GM23248 (cell line): ENCODE measurements around the gene GATAD2A. TPM values are rescaled to one million over a fixed set of nuclear protein-coding genes. Genes with fewer than 3 reads are reported as not detected.
"Not testable (repeated sequence)": the region's sequence is repeated elsewhere in the genome, so short reads cannot be mapped to it uniquely, and the experiment has no call there.

Experiments used
- DNase-seq: peaks from one replicate; pipeline ENCODE4 v3.0.0-alpha.2; 2015
- H2AFZ ChIP-seq: fragments of 200-600 bp; sonication (generic); 2 replicates; pipeline ENCODE4 v1.6.1; 2016; ENCODE audit warnings: antibody characterized with exemption
- H3F3A ChIP-seq: fragments of 200-600 bp; sonication (generic); 2 replicates; pipeline ENCODE4 v1.6.1; 2016; ENCODE audit warnings: mild to moderate bottlenecking, antibody characterized with exemption, mixed run types; ENCODE audit not compliant: insufficient read depth
- H3K27ac ChIP-seq: fragments of 200-600 bp; sonication (generic); 2 replicates; pipeline ENCODE4 v1.5.1; 2016; ENCODE audit warnings: mild to moderate bottlenecking
- H3K27me3 ChIP-seq: fragments of 200-600 bp; sonication (generic); replicated peaks from 2 replicates; pipeline ENCODE4 v1.6.1; 2016; ENCODE audit warnings: mild to moderate bottlenecking; ENCODE audit not compliant: insufficient read depth
- H3K36me3 ChIP-seq: fragments of 200-600 bp; sonication (generic); 2 replicates; pipeline ENCODE4 v1.6.1; 2016; ENCODE audit warnings: low read depth, mild to moderate bottlenecking
- H3K4me1 ChIP-seq: fragments of 200-600 bp; sonication (generic); 2 replicates; pipeline ENCODE4 v1.6.1; 2016; ENCODE audit warnings: mild to moderate bottlenecking; ENCODE audit not compliant: insufficient read depth
- H3K4me2 ChIP-seq: fragments of 200-600 bp; sonication (generic); one replicate; pipeline ENCODE4 v1.6.1; 2016; ENCODE audit warnings: mild to moderate bottlenecking; ENCODE audit not compliant: unreplicated experiment
- H3K4me3 ChIP-seq: fragments of 200-600 bp; sonication (generic); 2 replicates; pipeline ENCODE4 v1.5.1; 2016; ENCODE audit warnings: mild to moderate bottlenecking
- H3K79me2 ChIP-seq: fragments of 200-600 bp; sonication (generic); 2 replicates; pipeline ENCODE4 v1.6.1; 2016; ENCODE audit warnings: mild to moderate bottlenecking; ENCODE audit not compliant: insufficient read depth
- H3K9ac ChIP-seq: fragments of 200-600 bp; sonication (generic); 2 replicates; pipeline ENCODE4 v1.6.1; 2016; ENCODE audit warnings: mild to moderate bottlenecking
- H3K9me2 ChIP-seq: fragments of 200-600 bp; sonication (generic); 2 replicates; pipeline ENCODE4 v1.6.1; 2016; ENCODE audit warnings: mixed run types, mild to moderate bottlenecking, moderate library complexity; ENCODE audit not compliant: insufficient read depth
- H3K9me3 ChIP-seq: fragments of 200-600 bp; sonication (generic); one replicate; pipeline ENCODE4 v1.6.1; 2017; ENCODE audit warnings: low read depth
- H4K20me1 ChIP-seq: fragments of 200-600 bp; sonication (generic); 2 replicates; pipeline ENCODE4 v1.6.0; 2016; ENCODE audit not compliant: insufficient read depth
- EZH2 ChIP-seq: fragments of 200-600 bp; sonication (generic); IDR thresholded peaks from 2 replicates; pipeline ENCODE4 v1.6.1; 2018; ENCODE audit warnings: antibody characterized with exemption, mild to moderate bottlenecking; ENCODE audit not compliant: insufficient read depth, poor library complexity, severe bottlenecking
- EZH2phosphoT487 ChIP-seq: fragments of 200-600 bp; sonication (generic); IDR thresholded peaks from 2 replicates; pipeline ENCODE4 v1.6.1; 2018; ENCODE audit warnings: antibody characterized with exemption, moderate library complexity, mild to moderate bottlenecking, low read depth; ENCODE audit not compliant: insufficient read depth
- WGBS, 2 experiments: methylation state at CpG; one replicate each; pipeline ENCODE4 v1.1.6; 2015 to 2017; ENCODE audit warnings: low lambda C conversion rate in 2 of 2, low coverage in 1 of 2; ENCODE audit errors: missing lambda C conversion rate in 2 of 2; 5-methylcytosine and 5-hydroxymethylcytosine counted together
- in situ Hi-C: fragments of 300-500 bp; cut with MboI; formaldehyde crosslinking; loops from 2 replicates; pipeline ENCODE4 v1.15.0; 2020
- polyA plus RNA-seq: library from polyadenylated mRNA; unstranded; fragments of >200 nt; fragmentation: Nextera tagmentation; extraction: Ambion mirVana; gene quantifications from 2 replicates; pipeline ENCODE4 v1.2.1, GENCODE V29; 2016
- total RNA-seq: library from RNA; depleted of rRNA; stranded (reverse); fragments of >200 nt; shearing (Covaris generic); gene quantifications from 2 replicates; pipeline ENCODE4 v1.2.3, GENCODE V29; 2014

The GATAD2A gene
- total and polyA plus RNA-seq, 2 experiments from 2014 or later: 15.4 to 52.1 TPM

- TF ChIP-seq EZH2 (no peak), EZH2phosphoT487 (no peak)
- Histone ChIP-seq H3K36me3 (no peaks in the 10 kb centered on the region), H3K9me2 (no peaks in the 10 kb centered on the region), H3F3A (no peaks in the 10 kb centered on the region), H3K27me3 (no peaks in the 10 kb centered on the region), H3K4me2 (peak overlapping the region; percentile 97), H3K27ac (no peak overlapping the region), H3K9me3 (no peaks in the 10 kb centered on the region), H3K4me3 (peak overlapping the region; percentile 99), H3K9ac (peak overlapping the region; percentile 99), H2AFZ (no peak overlapping the region), H4K20me1 (no peaks in the 10 kb centered on the region), H3K4me1 (peaks cover 25% of the 10 kb centered on the region), H3K79me2 (peaks cover 71% of the 10 kb centered on the region)
- in situ Hi-C loops: no loop called here
- DNase-seq: no peak
- WGBS, 2 experiments: 79 to 92% methylated on average over 4 to 5 of the region's 5 CpGs
Measured at GRCh38 chr19:19387108-19387507, 18.4 kb upstream of the GATAD2A start.

- Histone ChIP-seq H3K27me3 (no peaks in the 10 kb centered on the region), H3K4me1 (peaks cover 25% of the 10 kb centered on the region), H3K27ac (peak overlapping the region; percentile 5; the same call in 1 of the 2 replicates), H3K36me3 (no peaks in the 10 kb centered on the region), H3K9me2 (no peaks in the 10 kb centered on the region), H3K4me3 (no peak overlapping the region), H3K9ac (peak overlapping the region; percentile 23; the same call in 1 of the 2 replicates), H3K4me2 (peak overlapping the region; percentile 12), H3K9me3 (no peaks in the 10 kb centered on the region), H3K79me2 (peaks cover 88% of the 10 kb centered on the region), H3F3A (no peaks in the 10 kb centered on the region), H2AFZ (peak overlapping the region; percentile 29; the same call in 1 of the 2 replicates), H4K20me1 (no peaks in the 10 kb centered on the region)
- in situ Hi-C loops: no loop called here
- 66 to 68% methylated on average over 13 of the region's 13 CpGs for WGBS, 2 experiments
- TF ChIP-seq EZH2 (no peak), EZH2phosphoT487 (no peak)
- no peak for DNase-seq
Measured at GRCh38 chr19:19388568-19389555, 16.6 kb upstream of the GATAD2A start.

GRCh38 chr19:19389683-19390082 is 15.8 kb upstream of the GATAD2A start:
- in situ Hi-C loops, H4K20me1 ChIP-seq, H3F3A ChIP-seq, H3K4me3 ChIP-seq, H2AFZ ChIP-seq, H3K36me3 ChIP-seq, H3K9ac ChIP-seq, H3K27me3 ChIP-seq, H3K27ac ChIP-seq, DNase-seq, H3K4me2 ChIP-seq, H3K9me2 ChIP-seq, H3K9me3 ChIP-seq: not testable (repeated sequence)
- peaks cover 21% of the 10 kb centered on the region for H3K4me1 ChIP-seq
- H3K79me2 ChIP-seq: peaks cover 91% of the 10 kb centered on the region
- WGBS, 2 experiments: 88 to 91% methylated on average over 12 of the region's 12 CpGs

- H3K4me3 ChIP-seq, DNase-seq, in situ Hi-C loops, H3K27ac ChIP-seq, H3K9me2 ChIP-seq, H3K4me1 ChIP-seq, H3K4me2 ChIP-seq, H3K9me3 ChIP-seq, H3K9ac ChIP-seq, H3F3A ChIP-seq, H2AFZ ChIP-seq, H3K36me3 ChIP-seq, H3K27me3 ChIP-seq, H4K20me1 ChIP-seq: not testable (repeated sequence)
- peaks cover 100% of the 10 kb centered on the region for H3K79me2 ChIP-seq
- 97 to 98% methylated on average over 7 of the region's 7 CpGs for WGBS, 2 experiments
Measured at GRCh38 chr19:19394333-19394732, 11.1 kb upstream of the GATAD2A start.
